ENCODE measurements around the gene KCNG2.

Gene KCNG2

DNA sequence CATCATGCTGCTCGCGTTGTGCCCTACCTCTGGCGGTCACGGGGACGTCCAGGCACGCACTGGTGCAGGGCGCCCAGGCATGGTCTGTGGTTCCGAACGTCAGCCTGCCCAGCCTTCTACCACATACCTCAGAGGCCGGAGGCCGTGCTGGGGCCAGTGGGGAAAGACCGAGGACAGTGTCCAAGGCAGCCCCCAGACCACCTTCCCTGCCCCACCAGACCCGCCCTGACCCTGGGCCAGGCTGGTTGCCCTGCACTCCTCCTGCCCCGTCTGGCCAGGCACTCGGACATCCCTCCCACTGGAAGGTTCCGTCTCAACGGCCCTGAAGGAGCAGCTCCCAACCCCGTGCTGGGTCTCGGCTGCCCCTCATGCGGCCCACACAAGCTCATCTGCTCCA lies 120.9 kb downstream of the KCNG2 start:
- H3K9me2 ChIP-seq (ENCODE audit: low read depth, low read length), result no peaks in the 10 kb centered on the region

DNA sequence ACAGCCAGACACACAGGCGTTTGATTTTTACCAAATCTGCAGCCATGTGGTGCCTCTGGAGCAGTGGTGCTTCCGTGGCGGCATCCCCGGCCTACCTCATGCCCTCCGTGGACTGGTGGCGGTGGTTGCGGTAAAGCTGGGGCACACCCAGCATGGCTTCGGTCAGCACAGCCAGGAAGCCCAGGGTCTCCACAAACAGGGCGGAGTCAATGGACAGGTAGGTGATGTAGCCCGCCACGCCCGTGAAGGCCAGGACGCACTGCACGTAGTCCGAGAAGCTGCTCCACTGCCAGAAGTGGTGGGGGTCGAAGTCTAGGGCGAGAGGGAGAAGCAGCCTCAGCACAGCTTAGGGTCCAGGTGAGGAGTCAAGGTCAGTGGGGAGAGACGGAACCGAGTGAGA lies 121.4 kb downstream of the KCNG2 start:
- Histone ChIP-seq H3K9me2 (ENCODE audit: low read depth, low read length) (no peaks in the 10 kb centered on the region), H3K36me3 (ENCODE audit: insufficient read depth, low read length) (peaks cover 24% of the 10 kb centered on the region), H3K4me1 (ENCODE audit: insufficient read depth, low read length, severe bottlenecking) (no peaks in the 10 kb centered on the region), H2AFZ (ENCODE audit: low read length) (no peak overlapping the region), H4K20me1 (ENCODE audit: insufficient read depth, low read length) (no peaks in the 10 kb centered on the region), H3K4me3 (ENCODE audit: low read depth, low read length, poor library complexity, severe bottlenecking) (no peak overlapping the region), H3K27me3 (ENCODE audit: insufficient read depth, low read length) (no peaks in the 10 kb centered on the region), H3K79me2 (ENCODE audit: insufficient read depth, low read length) (no peaks in the 10 kb centered on the region), H3F3A (ENCODE audit: insufficient read depth, low read length) (no peaks in the 10 kb centered on the region), H3K9me3 (ENCODE audit: low read length) (no peaks in the 10 kb centered on the region), H3K27ac (ENCODE audit: low read depth, low read length, poor library complexity, severe bottlenecking) (no peak overlapping the region), H3K9ac (ENCODE audit: low read length) (no peak overlapping the region), H3K4me2 (ENCODE audit: low read length) (no peak overlapping the region)
- TF ChIP-seq, protein P1, sequence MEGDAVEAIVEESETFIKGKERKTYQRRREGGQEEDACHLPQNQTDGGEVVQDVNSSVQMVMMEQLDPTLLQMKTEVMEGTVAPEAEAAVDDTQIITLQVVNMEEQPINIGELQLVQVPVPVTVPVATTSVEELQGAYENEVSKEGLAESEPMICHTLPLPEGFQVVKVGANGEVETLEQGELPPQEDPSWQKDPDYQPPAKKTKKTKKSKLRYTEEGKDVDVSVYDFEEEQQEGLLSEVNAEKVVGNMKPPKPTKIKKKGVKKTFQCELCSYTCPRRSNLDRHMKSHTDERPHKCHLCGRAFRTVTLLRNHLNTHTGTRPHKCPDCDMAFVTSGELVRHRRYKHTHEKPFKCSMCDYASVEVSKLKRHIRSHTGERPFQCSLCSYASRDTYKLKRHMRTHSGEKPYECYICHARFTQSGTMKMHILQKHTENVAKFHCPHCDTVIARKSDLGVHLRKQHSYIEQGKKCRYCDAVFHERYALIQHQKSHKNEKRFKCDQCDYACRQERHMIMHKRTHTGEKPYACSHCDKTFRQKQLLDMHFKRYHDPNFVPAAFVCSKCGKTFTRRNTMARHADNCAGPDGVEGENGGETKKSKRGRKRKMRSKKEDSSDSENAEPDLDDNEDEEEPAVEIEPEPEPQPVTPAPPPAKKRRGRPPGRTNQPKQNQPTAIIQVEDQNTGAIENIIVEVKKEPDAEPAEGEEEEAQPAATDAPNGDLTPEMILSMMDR (IDR thresholded peaks at IDR 0.05; ENCODE audit: low read length), result no peak
- no peak for TF ChIP-seq EZH2 (IDR thresholded peaks at IDR 0.05; ENCODE audit: borderline replicate concordance, low read length)

More for the DNA sequence above, 120.9 kb downstream of the KCNG2 start:
- Histone ChIP-seq H3K9me3 (ENCODE audit: low read length) (no peaks in the 10 kb centered on the region), H3K9ac (ENCODE audit: low read length) (no peak overlapping the region), H3K4me1 (ENCODE audit: insufficient read depth, low read length, severe bottlenecking) (no peaks in the 10 kb centered on the region), H3K4me3 (ENCODE audit: low read depth, low read length, poor library complexity, severe bottlenecking) (no peak overlapping the region), H3K27ac (ENCODE audit: low read depth, low read length, poor library complexity, severe bottlenecking) (no peak overlapping the region), H4K20me1 (ENCODE audit: insufficient read depth, low read length) (no peaks in the 10 kb centered on the region), H3K36me3 (ENCODE audit: insufficient read depth, low read length) (peaks cover 21% of the 10 kb centered on the region), H3K4me2 (ENCODE audit: low read length) (no peak overlapping the region), H2AFZ (ENCODE audit: low read length) (no peak overlapping the region), H3K27me3 (ENCODE audit: insufficient read depth, low read length) (no peaks in the 10 kb centered on the region), H3K79me2 (ENCODE audit: insufficient read depth, low read length) (no peaks in the 10 kb centered on the region), H3F3A (ENCODE audit: insufficient read depth, low read length) (no peaks in the 10 kb centered on the region)
- TF ChIP-seq, protein P1 (IDR thresholded peaks at IDR 0.05; ENCODE audit: low read length), result no peak
- TF ChIP-seq EZH2 (IDR thresholded peaks at IDR 0.05; ENCODE audit: borderline replicate concordance, low read length), result no peak

DNA sequence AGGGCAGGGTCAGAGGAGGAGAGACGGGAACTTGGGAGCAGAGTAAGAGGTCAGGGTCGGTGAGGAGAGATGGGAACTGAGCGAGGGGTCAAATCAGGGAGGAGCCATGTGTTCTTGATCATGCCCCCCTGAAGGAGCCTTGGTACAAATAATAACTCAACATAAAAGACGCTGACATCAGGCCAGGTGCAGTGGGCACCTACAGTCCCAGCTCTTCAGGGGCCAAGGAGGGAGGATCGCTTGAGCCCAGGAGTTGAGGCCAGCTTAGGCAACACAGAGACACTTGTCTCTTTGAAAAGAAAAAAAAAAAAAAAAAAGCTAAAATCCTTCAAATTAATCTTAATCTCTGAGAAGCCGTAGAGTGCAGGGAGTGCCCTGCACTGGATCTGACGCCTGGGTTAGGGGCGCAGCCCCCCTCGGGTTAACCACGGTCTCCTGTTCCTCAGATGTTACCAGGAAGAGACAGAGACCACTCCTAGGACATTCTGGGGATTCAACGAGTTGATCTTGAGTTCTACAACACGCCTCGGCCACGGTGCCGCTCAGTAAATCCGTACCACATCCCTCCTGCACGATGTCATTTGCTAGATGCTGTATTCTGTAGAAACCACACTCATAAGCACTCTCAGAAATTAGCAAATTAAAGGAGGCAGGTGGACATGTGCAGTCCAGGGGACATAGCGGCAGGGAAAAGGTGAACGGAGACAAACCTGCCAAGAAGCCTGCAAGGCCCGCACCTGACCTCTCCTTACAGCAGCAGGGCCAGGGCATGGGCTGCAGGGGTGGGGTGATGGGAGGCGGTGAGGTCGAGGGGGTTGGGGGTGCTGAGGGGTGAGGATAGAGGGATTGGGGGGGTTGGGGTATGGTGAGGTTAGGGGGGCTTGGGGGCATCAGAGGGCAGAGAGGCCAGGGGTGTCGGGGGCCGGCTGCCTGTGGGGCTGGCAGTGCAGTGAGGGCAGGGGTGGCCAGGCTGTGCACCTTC lies 124.5 kb downstream of the KCNG2 start:
- H4K20me1 ChIP-seq (ENCODE audit: insufficient read depth, low read length), result no peaks in the 10 kb centered on the region
- no peak overlapping the region for H3K9ac ChIP-seq (ENCODE audit: low read length)
- H3K4me3 ChIP-seq (ENCODE audit: low read depth, low read length, poor library complexity, severe bottlenecking), result no peak overlapping the region
- H3K79me2 ChIP-seq (ENCODE audit: insufficient read depth, low read length), result no peaks in the 10 kb centered on the region
- no peaks in the 10 kb centered on the region for H3K4me1 ChIP-seq (ENCODE audit: insufficient read depth, low read length, severe bottlenecking)
- H3F3A ChIP-seq (ENCODE audit: insufficient read depth, low read length), result no peaks in the 10 kb centered on the region
- H2AFZ ChIP-seq (ENCODE audit: low read length), result no peak overlapping the region
- no peak overlapping the region for H3K4me2 ChIP-seq (ENCODE audit: low read length)
- no peaks in the 10 kb centered on the region for H3K27me3 ChIP-seq (ENCODE audit: insufficient read depth, low read length)
- TF ChIP-seq, protein P1 (IDR thresholded peaks at IDR 0.05; ENCODE audit: low read length), result no peak
- TF ChIP-seq EZH2 (IDR thresholded peaks at IDR 0.05; ENCODE audit: borderline replicate concordance, low read length), result no peak
- no peaks in the 10 kb centered on the region for H3K9me3 ChIP-seq (ENCODE audit: low read length)
- no peak overlapping the region for H3K27ac ChIP-seq (ENCODE audit: low read depth, low read length, poor library complexity, severe bottlenecking)
- H3K9me2 ChIP-seq (ENCODE audit: low read depth, low read length), result no peaks in the 10 kb centered on the region
- peaks cover 19% of the 10 kb centered on the region for H3K36me3 ChIP-seq (ENCODE audit: insufficient read depth, low read length)
